ENCODE results near the gene KRTAP5-9. TPM values are rescaled to one million over a fixed set of nuclear protein-coding genes. Genes with fewer than 3 reads are reported as not detected.
"Not testable (repeated sequence)": the region's sequence is repeated elsewhere in the genome, so short reads cannot be mapped to it uniquely, and the experiment has no call there.

The KRTAP5-9 gene, protein sequence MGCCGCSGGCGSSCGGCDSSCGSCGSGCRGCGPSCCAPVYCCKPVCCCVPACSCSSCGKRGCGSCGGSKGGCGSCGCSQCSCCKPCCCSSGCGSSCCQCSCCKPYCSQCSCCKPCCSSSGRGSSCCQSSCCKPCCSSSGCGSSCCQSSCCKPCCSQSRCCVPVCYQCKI
- 0.27 TPM for total RNA-seq

DNA sequence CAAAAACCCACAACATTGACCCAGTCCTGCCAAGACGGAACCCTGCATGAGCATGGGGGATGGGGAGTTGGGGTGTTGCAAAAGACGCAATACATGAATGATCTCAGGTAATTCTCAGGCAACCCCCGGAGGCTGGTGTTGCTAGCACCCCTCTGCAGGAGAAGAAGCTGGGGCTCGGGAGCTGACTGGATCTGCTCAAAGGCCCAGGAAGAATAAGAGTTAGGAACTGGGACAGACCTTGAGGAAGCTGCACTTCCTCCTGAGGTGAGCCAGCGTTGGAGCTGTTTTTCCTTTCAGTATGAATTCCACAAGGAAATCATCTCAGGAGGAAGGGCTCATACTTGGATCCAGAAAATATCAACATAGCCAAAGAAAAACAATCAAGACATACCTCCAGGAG lies at the start of gene KRTAP5-9:
KRTAP5-9 (plus strand) TSS at position 301 of the 400 bp plus-strand sequence. CDS start 238 bp downstream, outside the sequence.
- no peak for DNase-seq (ENCODE audit: low read depth in 2 of 3, low spot score in 2 of 3)

DNA sequence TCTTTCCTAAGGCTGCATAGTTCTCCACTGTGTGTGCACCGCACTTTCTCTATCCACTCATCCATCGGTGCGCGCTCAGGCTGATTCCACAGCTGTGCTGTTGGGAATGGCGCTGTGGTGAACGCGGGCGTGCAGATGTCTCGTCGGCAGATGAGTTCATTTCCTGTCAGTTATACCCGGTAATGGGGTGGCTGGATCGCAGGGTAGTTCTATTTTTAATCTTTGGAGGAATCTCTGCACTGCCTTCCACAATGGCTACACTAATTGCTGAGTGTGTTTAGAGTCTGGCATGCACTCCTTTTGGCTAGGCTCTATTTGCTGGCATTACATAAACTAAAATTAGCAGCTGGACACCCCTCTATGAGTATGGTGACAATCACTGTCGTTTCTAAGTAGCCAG lies 49.1 kb upstream of the KRTAP5-9 start:
- DNase-seq (ENCODE audit: low read depth in 2 of 3, low spot score in 2 of 3): no peak

DNA sequence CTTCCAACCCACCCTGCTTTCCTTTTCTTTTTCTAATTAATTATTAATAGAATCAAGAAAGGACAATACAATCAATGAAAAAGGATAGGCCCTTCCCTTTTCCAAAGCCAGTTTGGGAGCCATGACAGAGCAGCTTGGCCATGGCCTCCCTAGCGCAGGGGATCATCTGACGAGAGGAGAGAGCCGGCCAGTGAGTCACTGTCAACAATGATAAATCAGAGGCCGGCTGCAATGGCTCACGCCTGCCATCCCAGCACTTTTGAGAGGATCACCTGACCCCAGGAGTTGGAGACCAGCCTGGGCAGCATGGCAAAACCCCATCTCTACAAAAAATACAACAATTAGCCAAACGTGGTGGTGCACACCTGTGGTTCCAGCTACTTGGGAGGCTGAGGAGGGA lies 48.7 kb upstream of the KRTAP5-9 start:
- DNase-seq (ENCODE audit: low read depth in 2 of 3, low spot score in 2 of 3): no peak

DNA sequence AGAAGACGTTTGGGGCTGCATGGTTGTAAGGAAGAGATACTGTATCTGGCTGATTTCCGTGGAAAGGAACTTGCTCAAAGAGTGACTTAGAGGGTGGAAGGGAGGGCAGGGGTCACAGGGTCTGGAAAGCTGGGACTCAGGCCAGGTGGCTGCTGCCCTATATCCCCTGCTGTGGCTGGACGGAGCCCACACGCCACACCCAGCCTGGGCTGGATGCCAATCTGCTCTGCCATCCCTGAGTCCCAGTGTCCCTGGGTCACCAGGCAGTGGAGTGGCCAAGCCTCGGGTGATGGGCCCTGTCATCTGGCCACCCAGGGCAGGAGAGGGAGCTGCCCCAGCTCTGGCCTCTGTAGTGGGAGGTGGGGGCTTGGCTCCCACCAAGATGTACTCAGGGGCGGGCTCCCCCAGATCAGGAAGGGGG lies 47.6 kb upstream of the KRTAP5-9 start:
- DNase-seq (ENCODE audit: low read depth in 2 of 3, low spot score in 2 of 3): no peak

DNA sequence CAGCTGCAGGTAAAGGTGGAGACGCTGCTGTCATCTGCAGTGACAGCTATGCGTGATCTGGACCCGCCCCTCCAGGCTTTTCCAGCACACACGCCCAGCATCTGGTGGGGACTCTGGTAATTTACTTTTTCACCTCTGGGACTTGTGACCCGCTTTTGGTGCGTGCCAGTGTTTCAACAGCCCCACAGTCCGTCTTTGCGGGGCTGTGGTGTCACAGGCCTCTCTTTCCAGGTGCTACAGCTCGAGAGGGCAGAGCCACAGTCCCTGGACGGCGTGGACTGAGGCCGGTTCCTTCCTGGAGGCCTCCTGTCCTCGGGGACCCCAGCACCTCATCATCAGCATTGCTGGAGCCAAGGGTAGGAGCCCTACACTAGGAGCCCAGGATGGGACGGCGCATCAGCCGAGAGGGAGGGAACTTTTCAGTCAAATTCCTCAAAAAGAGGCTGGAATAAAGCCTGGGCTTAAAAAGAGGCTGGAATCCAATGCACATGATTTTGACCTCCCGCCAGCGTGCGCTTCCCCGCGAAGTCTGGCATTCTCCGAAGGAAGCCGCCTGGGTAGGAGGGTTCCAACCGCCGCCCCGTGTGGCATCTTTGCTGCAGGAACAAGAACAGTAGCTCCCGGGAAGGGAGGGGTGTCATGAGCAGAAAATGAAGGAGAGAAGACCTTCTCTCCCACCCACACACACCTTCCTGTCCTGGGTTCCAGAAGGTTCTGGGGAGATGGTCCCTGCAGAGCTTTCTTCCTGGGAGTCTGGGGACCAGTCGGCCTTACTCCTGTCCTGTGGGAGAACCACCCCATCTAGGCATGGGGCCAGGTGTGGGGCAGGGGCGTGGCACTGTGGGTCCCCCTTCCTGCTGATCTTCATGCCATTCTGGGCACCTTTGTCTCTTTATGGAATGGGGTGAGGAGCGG lies 46.9 kb upstream of the KRTAP5-9 start:
- DNase-seq (ENCODE audit: low read depth in 2 of 3, low spot score in 2 of 3): no peak

DNA sequence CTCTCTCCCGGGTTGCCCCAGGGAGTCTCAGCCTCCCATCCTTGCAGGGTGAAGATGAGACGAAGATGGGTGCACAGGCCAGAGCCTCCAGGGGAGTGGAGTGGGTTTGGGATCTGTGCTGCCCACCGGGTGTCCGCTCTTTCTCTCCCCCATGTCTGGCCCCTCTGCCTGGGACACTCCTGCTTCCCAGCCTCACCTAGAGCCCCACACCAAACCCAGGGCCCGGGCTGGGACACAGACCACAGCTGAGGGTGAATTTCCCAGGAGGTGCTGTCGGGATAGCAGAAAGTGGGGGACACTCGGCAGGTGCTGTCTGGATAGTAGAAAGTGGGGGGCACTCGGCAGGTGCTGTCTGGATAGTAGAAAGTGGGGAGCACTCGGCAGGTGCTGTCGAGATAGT lies 46.2 kb upstream of the KRTAP5-9 start:
- no peak for DNase-seq (ENCODE audit: low read depth in 2 of 3, low spot score in 2 of 3)

DNA sequence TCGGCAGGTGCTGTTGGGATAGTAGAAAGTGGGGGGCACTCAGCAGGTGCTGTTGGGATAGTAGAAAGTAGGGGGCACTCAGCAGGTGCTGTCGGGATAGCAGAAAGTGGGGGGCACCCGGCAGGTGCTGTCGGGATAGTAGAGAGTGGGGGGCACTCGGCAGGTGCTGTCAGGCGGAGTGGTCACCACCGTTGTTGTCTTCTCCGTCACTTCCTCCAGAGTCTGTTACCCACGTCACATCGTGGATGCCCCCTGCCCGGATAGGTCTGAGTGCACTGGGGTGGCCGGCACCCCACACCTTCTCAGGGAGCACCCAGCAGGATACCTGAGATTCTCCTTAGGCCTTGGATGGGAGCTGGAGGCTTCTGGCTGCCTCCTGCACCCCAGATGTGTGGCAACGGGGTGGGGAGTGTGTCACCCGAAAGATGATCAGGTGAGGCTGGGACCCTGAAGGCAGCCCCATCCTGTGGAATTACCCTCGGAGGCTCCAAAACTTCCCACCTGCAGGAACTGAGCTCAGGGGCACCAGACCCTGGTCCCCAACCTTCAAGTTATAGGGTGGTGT lies 45.3 kb upstream of the KRTAP5-9 start:
- DNase-seq (ENCODE audit: low read depth in 2 of 3, low spot score in 2 of 3): no peak

DNA sequence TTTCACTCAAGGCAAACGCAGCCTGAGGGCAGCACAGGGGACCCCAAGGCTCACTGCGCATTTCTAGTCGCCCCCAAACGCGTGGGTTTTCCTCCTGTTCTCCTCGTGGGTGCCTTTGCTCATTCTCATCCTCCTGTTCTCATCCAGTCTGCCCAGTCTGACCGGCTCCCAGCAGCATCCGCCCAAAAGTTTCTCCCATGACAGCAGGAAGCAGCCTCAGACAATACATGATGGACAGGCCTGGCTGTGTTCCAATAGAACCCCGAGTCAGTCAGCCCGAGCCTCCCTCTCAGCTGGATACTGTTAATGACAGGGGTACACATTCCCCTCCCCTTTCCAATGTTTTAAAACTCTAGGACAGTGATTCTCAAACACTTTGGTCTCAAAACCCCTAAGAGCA lies 43.7 kb upstream of the KRTAP5-9 start:
- DNase-seq (ENCODE audit: low read depth in 2 of 3, low spot score in 2 of 3): no peak

DNA sequence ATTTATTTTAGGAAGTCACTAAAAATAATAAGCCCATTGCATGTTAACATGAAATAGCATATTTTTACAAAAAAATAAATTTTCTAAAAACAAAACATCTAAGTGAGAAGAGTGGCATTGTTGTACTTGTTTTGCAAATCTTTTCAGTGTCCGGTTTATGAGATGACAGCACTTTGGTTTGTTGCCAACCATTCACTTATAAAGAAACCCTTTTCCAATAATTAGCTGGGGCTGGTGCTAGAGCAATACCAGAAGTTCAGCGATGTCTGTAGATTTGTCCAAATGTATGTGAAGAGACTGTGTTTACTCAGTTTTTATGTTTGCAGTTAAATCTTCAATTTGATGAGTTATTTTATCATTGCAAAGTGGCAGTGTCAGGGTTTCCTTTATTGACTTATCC lies 43.2 kb upstream of the KRTAP5-9 start:
- DNase-seq (ENCODE audit: low read depth in 2 of 3, low spot score in 2 of 3): no peak

DNA sequence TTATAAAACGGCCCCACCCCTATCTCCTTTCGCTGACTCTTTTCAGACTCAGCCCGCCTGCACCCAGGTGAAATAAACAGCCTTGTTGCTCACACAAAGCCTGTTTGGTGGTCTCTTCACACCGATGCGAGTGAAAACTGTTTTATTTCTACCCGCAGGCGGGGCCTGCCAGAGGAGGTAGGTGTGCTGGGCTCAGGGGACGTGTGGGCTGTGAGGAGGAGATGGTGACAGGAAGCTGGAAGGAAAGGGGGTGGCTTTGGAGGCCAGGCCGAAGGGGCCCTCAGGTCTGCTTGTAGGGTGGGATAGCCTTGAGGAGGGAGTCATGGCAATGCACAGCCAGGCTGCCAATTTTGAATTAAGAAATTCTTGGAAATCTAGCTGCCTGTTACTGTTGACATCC lies 42.4 kb upstream of the KRTAP5-9 start:
- no peak for DNase-seq (ENCODE audit: low read depth in 2 of 3, low spot score in 2 of 3)

DNA sequence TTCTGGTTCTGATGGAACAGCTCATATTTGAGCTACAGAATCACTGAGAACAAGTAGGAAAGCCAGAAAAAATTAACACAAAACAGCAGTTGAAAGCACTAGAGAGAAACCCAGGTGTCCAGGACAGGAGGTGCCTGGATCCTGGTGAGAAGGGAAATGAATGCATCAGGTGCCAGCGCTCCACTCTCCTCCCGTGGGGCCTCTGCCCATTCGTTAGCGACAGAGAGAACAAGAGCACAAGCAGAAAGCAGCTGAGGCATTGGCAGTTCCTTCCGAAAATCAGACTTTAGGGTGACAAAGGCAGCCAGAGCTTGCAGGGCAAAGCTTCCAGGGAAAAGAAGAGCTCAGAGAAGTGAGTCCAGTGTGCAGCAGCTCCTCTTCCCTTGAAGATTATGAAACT lies 41.1 kb upstream of the KRTAP5-9 start:
- no peak for DNase-seq (ENCODE audit: low read depth in 2 of 3, low spot score in 2 of 3)

DNA sequence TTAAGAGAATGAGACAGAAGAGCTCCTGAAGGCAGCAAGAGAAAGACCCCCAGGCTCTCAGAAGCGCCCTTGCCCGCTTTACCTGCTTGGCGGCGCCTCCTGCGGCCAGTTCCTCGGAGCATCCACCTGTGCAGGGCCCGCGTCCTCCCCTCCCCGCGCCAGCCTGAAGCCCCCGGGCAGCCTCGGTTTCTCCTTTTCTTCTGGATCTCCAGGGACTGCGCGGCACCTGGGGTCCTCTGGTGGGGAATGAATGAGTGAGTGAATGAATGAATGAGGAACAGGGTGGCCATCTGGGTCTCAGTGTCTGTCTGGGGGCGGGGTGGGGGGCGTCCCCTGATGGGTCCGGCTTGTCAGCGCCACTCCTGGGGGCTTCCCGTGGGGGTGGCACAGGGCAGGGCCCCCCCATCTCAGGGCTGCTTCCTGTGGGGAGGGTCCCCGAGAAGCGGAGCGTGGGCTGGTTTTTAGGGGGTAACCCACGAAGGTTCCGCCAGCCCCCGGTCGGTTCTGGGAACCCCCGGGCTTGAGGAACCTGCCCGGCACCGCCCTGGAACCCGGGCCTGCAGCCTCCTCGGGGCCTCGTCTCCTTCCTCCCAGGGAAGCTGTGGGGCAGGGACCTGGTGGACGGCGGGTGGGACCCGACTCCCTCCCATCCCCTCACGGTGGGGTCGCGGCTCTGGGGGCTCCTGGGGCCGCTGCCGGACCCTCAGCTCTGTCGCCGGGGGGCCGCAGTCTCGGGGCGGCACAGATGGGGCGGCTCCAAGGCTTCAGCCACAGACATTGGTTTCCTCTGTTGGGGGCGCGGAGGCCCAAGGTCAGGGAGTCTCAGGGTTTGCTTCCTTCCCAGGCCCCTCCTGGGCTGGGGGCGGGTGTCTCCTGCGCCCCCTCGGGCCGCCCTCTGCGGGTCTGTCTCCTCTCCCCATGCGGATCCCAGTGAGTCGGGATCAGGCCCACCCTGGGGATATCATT lies 29.4 kb upstream of the KRTAP5-9 start:
- no peak for DNase-seq (ENCODE audit: low read depth in 2 of 3, low spot score in 2 of 3)

DNA sequence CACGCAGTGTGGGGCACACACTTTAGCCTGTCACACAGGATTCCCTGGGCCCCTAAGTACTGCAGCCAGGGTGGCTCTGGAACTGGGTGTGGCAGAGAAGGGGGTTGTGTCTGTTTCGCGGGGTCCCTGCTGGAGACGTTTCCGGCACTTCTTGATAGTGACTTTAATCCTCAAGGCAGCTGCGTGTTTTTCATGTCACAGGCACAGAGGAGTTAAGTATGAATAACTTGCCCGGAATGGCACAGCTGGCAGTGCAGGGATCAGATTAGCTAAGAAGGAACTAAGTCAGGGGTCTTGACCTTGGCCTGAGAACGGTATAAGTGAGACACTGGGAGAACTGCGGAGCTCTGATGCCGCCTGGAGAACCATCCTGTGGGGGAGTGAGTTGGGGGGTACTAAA lies 28.7 kb upstream of the KRTAP5-9 start:
- DNase-seq (ENCODE audit: low read depth in 2 of 3, low spot score in 2 of 3): no peak

DNA sequence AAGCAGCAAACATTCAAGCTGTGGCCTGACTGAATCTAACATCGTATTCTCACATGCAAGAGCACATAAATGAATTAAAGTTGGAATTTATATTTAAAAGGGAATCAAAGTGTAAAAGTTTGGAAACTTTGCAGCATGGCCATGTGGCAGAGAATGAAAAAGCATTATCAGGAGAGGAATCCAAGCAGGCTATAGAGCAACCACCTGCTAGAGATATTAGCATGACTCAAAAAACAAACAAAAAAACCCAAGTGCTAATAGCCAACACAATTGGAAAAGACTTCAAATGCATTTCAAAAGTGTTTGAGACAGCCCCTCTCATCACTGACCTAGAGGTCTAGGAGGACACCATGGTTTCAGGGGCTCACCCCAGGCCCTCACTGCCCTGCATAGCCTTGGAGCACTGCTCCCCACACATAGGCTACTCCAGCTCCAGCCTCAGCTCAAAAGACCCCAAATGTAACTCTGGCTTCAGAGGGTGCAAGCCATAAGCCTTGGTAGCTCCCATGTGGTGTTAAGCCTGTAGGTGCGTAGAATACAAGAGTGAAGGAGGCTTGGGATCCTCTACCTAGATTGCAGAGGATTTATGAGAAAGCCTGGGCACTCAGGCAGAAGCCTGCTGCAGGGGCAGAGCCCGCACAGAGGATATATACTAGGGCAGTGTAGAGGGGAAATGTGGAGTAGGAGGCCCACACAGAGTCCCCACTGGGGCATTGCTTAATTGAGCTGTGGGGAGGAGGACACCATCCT lies 22.9 kb upstream of the KRTAP5-9 start:
- no peak for DNase-seq (ENCODE audit: low read depth in 2 of 3, low spot score in 2 of 3)

DNA sequence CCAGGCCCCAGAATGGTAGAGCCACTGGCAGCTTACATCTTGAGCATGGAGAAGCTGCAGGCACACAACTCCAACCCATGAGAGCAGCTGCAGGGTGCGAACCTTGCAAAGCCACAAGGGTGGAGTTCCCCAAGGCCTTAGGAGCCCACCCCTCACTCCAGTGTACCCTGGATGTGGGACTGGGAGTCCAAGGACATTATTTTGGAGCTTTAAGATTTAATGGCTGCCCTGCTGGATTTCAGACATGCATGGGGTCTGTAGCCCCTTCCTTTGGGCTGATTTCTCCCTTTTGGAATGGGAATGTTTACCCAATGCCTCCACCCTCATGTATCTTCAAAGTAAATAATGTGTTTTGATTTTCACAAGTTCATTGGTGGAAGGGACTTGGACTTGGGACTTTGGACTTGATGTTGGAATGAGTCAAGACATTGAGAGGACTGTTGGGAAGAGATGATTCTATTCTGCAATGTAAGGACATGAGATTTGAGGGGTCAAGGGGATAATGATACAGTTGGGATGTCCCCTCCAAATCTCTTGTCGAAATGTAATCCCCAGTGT lies 22.2 kb upstream of the KRTAP5-9 start:
- DNase-seq (ENCODE audit: low read depth in 2 of 3, low spot score in 2 of 3): no peak

DNA sequence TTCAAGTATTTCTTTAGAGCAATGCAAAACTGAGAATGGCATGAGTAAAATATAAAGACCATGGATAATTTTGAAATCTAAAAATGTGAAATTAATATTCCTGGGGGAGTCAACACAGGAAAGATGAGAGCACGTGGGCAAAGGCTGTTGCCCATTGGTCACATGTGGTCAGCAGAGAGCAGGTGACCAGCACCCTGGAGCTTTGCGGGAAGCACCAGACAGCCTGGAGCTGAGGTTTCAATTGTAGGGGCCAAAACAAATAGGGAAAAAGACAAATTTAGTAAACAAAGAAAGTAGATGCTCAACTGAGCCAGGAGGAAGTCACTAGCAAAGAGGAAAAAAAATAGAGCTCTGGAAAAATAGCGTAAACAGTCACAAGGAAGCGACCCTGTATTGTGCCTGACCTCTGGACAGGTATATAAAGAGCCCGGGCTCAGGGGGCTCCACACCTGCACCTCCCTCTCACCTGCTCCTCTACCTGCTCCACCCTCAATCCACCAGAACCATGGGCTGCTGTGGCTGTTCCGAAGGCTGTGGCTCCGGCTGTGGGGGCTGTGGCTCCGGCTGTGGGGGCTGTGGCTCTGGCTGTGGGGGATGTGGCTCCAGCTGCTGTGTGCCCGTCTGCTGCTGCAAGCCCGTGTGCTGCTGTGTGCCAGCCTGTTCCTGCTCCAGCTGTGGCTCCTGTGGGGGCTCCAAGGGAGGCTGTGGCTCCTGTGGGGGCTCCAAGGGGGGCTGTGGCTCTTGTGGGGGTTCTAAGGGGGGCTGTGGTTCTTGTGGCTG lies 21.2 kb upstream of the KRTAP5-9 start, which contains the start of gene KRTAP5-7:
KRTAP5-7 (plus strand) TSS at position 472 of the 780 bp plus-strand sequence; CDS start at position 506, 34 bp downstream.
- DNase-seq (ENCODE audit: low read depth in 2 of 3, low spot score in 2 of 3): not testable (repeated sequence)

DNA sequence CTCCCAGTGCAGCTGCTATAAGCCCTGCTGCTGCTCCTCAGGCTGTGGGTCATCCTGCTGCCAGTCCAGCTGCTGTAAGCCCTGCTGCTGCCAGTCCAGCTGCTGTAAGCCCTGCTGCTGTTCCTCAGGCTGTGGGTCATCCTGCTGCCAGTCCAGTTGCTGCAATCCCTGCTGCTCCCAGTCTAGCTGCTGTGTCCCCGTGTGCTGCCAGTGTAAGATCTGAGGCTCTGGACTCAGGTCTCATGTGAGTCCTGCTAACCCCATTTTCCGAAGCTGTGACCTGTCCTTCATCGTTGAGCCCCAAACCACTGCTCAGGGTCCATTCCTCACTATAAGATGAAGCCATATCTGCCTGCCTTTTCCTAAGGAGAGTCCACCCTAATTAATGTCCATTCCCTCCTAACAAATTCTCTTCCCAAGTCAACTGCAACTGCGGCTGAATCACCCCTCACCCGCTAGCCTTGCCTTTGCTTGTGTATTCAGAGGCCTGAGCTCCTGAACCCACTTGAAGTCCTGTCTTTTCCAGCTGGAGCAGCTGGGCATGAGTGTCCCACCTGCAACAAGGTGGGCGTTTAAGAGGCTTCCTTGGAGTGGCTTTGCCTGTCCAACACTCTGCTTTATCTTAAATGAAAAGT lies 20.5 kb upstream of the KRTAP5-9 start:
- DNase-seq (ENCODE audit: low read depth in 2 of 3, low spot score in 2 of 3): no peak

DNA sequence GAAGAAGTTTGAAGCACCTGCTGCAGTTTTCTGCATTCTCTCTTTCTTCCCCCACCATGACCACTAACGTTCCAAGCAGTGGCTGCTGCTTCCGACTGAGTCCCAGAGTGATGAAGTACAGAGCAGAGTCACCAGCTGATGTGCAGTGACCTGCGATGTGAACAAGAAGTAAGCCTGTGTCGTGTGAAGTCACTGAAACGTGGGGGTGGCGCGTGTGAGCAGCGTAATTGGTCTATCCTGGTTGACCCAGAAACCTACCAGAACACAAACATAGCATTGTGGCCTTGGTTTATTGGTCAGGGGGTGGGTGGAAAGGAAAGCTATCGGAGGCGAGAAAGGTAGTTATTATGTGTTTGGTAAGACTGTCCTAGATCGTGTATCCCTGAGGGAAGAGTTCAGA lies 17.6 kb upstream of the KRTAP5-9 start:
- DNase-seq (ENCODE audit: low read depth in 2 of 3, low spot score in 2 of 3): no peak

Measured in hematopoietic multipotent progenitor cell (in vitro differentiated cells).